Measurements from ENCODE around the gene NAV2.

DNA sequence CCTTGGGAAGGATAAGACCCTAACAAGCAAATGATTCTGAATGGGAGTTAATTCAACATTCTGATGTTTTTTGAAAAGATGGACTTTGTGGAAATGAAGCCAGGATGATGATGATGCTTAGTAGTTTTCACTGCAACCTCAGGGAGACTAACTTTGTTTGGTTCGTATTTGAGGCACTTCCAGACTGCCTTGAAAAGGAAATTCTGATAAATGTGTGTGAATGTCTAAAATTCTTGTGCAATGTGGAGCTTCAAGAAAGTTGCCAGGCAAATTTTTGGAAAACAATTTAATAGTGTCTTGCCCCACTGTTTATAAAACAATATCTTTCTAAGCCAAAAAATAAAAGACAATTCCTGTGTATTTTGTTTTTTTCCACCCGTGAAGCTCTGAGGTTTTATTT lies 11.2 kb upstream of the NAV2 start:
- TF ChIP-seq POLR2A (IDR thresholded peaks at IDR 0.05; ENCODE audit: low read length) (no peak), GATA1 (IDR thresholded peaks at IDR 0.05; ENCODE audit: low read depth, low read length) (no peak)

Data from erythroblast (primary cell).